HepG2 (cell line): ENCODE data around the gene TAF6. TPM values are rescaled to one million over a fixed set of nuclear protein-coding genes. Genes with fewer than 3 reads are reported as not detected.

Experiments
- ATAC-seq: fragments of 200-7000 bp; cut with Tn5 transposase; 3 replicates; pipeline ENCODE4 v1.9.1; 2020; ENCODE audit warnings: mild to moderate bottlenecking, moderate library complexity
- BruUV-seq: library from RNA; stranded (reverse); fragments of 400-500 nt; replicated peaks from 2 replicates; lab custom pipeline; 2021; lab: Mats Ljungman, UMichigan
- CTCF ChIA-PET: fragments of 300-600 bp; formaldehyde crosslinking; extraction: SDS; loops from one replicate; lab custom pipeline; 2021; ENCODE audit warnings: low total read pairs, inconsistent platforms, low intra/inter-chr PET ratio; lab: Yijun Ruan, JAX
- POLR2A ChIA-PET: fragments of 350-600 bp; sonication (Branson Sonifier 250); formaldehyde crosslinking; loops from one replicate; lab custom pipeline; 2020; ENCODE audit warnings: antibody characterized with exemption, inconsistent platforms; lab: Yijun Ruan, JAX
- DNase-seq: peaks from one replicate; pipeline ENCODE4 v3.0.0-alpha.2; 2015; ENCODE audit warnings: low spot score
- FAIRE-seq: peaks from 3 replicates; lab custom pipeline; 2011; peaks lifted over from hg19 to GRCh38; lab: Jason Lieb, UNC
- H2AFZ ChIP-seq: one replicate; pipeline ENCODE4 v1.6.1; 2011; ENCODE audit warnings: low read length, inconsistent platforms
- H3K27ac ChIP-seq: fragments of 300-600 bp; 3 replicates; pipeline ENCODE4 v1.8.0; 2011; ENCODE audit warnings: mixed run types, mild to moderate bottlenecking, mixed read lengths, low read length, inconsistent platforms; ENCODE audit not compliant: insufficient read depth; ENCODE audit errors: extremely low read length
- H3K27me3 ChIP-seq, 2 experiments: fragments of 200-600 bp in 1 of 2; 2 replicates in 1 of 2; 3 replicates in 1 of 2; pipeline versions ENCODE4 v1.6.0 to v1.8.0; 2011; ENCODE audit warnings: low read length in 2 of 2, mild to moderate bottlenecking in 2 of 2, moderate library complexity in 2 of 2, inconsistent platforms in 1 of 2; ENCODE audit not compliant: insufficient read depth in 2 of 2, control insufficient read depth in 1 of 2
- H3K36me3 ChIP-seq, 2 experiments: fragments of 200-600 bp in 1 of 2; replicated peaks in 1 of 2; 2 replicates in 1 of 2; 3 replicates in 1 of 2; pipeline versions ENCODE4 v1.5.1 to v1.8.0; 2011; ENCODE audit warnings: low read length in 2 of 2, inconsistent platforms in 1 of 2; ENCODE audit not compliant: insufficient read depth in 2 of 2, control insufficient read depth in 1 of 2
- H3K4me1 ChIP-seq: 2 replicates; pipeline ENCODE4 v1.5.1; 2012; ENCODE audit warnings: low read length, inconsistent platforms; ENCODE audit not compliant: insufficient read depth
- H3K4me2 ChIP-seq: 2 replicates; pipeline ENCODE4 v1.6.0; 2011; ENCODE audit warnings: low read depth, low read length, inconsistent platforms
- H3K4me3 ChIP-seq, 3 experiments: fragments of 200-600 bp in 1 of 3; sonication (generic), shearing (Covaris generic) in 1 of 3; replicated peaks in 1 of 3; 2 replicates each; pipeline ENCODE4 v1.5.1; 2011 to 2016; ENCODE audit warnings: low read length in 3 of 3, inconsistent platforms in 2 of 3, low read depth in 2 of 3, mild to moderate bottlenecking in 2 of 3, control low read depth in 1 of 3, mixed read lengths in 1 of 3; ENCODE audit not compliant: insufficient read depth in 1 of 3
- H3K79me2 ChIP-seq: one replicate; pipeline ENCODE4 v1.6.1; 2011; ENCODE audit warnings: low read length, inconsistent platforms; ENCODE audit not compliant: insufficient read depth
- H3K9ac ChIP-seq: 2 replicates; pipeline ENCODE4 v1.6.0; 2011; ENCODE audit warnings: mild to moderate bottlenecking, low read depth, low read length, inconsistent platforms; ENCODE audit not compliant: insufficient read depth
- H3K9me3 ChIP-seq: 2 replicates; pipeline ENCODE4 v1.5.1; 2012; ENCODE audit warnings: mild to moderate bottlenecking, low read length
- H4K20me1 ChIP-seq: 2 replicates; pipeline ENCODE4 v1.6.0; 2011; ENCODE audit warnings: inconsistent platforms, mild to moderate bottlenecking, low read length, moderate library complexity; ENCODE audit not compliant: insufficient read depth
- ARID2 ChIP-seq: sonication (generic); formaldehyde crosslinking; IDR thresholded peaks from 2 replicates; pipeline ENCODE4 v1.8.1; 2022; ENCODE audit warnings: mild to moderate bottlenecking, missing genetic modification reagents, borderline replicate concordance
- CHD2 ChIP-seq: IDR thresholded peaks from 2 replicates; pipeline ENCODE4 v1.6.1; 2011; ENCODE audit warnings: low read depth, low read length, improper control_type of control experiment
- CREB1 ChIP-seq, 2 experiments: fragments of 450-650 bp in 1 of 2; IDR thresholded peaks; 2 replicates each; pipeline ENCODE4 v1.6.1; 2016 to 2017; ENCODE audit warnings: control low read depth in 1 of 2, mild to moderate bottlenecking in 1 of 2, missing compliant biosample characterization in 1 of 2, missing genetic modification characterization in 1 of 2
- MED8 ChIP-seq: sonication (generic); formaldehyde crosslinking; IDR thresholded peaks from 2 replicates; pipeline ENCODE4 v1.8.1; 2023; ENCODE audit warnings: mild to moderate bottlenecking, missing genetic modification reagents; ENCODE audit not compliant: insufficient replicate concordance
- TARDBP ChIP-seq: sonication (generic); formaldehyde crosslinking; IDR thresholded peaks from 2 replicates; pipeline ENCODE4 v1.8.0; 2022; ENCODE audit warnings: mild to moderate bottlenecking, missing genetic modification reagents
- WGBS: methylation state at CpG from one replicate; pipeline ENCODE4 v1.1.6; 2017; ENCODE audit warnings: low lambda C conversion rate; 5-methylcytosine and 5-hydroxymethylcytosine counted together
- in situ Hi-C: cut with HindIII; loops from 2 replicates; pipeline ENCODE4 v1.10.0; 2017; ENCODE audit warnings: low pct_unique_long_range_greater_than_20kb; ENCODE audit not compliant: extremely low pct_ligation_motif_present
- intact Hi-C: fragments of 100-400 bp; cut with micrococcal nuclease; formaldehyde crosslinking; loops from one replicate; pipeline ENCODE4 v1.10.0; 2022; ENCODE audit not compliant: unreplicated experiment
- polyA plus RNA-seq, 8 experiments: library from polyadenylated mRNA; depleted of rRNA in 3 of 8; stranded (reverse) in 7 of 8; unstranded in 1 of 8; fragments of >200 nt; fragmentation: Illumina TruSeq in 4 of 8; extraction: Trizol in 4 of 8; gene quantifications; 2 replicates each; pipeline versions ENCODE4 v1.2.1 to v1.2.3, GENCODE V29; 2011 to 2016; ENCODE audit warnings: low read depth in 4 of 8, missing spikeins in 1 of 8, mixed read lengths in 1 of 8; ENCODE audit not compliant: insufficient read depth in 1 of 8
- total RNA-seq, 5 experiments: library from RNA; depleted of rRNA; stranded (reverse); fragments of >200 nt; fragmentation: Illumina TruSeq; extraction: Trizol; gene quantifications; 2 replicates each; pipeline ENCODE4 v1.2.3, GENCODE V29; 2016; ENCODE audit warnings: low read depth in 1 of 5

Gene TAF6
- total and polyA plus RNA-seq, 2 of the 13 experiments (the other 11 are each of a cell fraction or from before 2014, with no cell fraction given): 12.9 to 18.8 TPM

DNA sequence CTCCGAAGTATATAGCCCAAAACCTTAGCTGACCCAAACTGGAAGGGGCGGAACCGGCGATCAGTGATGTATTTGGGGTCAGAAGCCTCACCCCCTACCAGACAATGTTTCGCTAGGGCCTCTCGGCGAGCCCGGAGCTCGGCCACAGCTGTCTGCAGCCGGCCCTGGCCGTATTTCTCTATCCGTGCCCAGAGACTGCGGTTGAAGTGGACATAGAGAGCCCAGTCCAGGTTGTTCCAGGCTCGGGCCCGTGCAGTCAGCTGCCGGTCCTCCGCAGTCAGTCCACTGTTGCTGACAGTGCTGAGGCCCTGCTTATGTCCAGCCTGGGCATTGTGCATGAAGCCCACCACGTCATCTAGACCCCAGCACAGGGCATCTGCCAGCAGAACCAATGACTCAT is 40.9 kb upstream of the TAF6 start:
- ChIA-PET POLR2A (no interaction called here), CTCF (no interaction called here)
- H3K27me3 ChIP-seq: peaks cover 3 to 13% of the 10 kb centered on the region in 2 experiments; a peak in 3 of 5 replicates
- FAIRE-seq (no peak), DNase-seq (no peak), ATAC-seq (no peak)
- 78% methylated on average over 6 of the region's 18 CpGs for WGBS
- no peak overlapping the region for H3K4me3 ChIP-seq
- H3K4me1 ChIP-seq: peaks cover 47% of the 10 kb centered on the region
- H4K20me1 ChIP-seq: peaks cover 6% of the 10 kb centered on the region; the same call in 1 of the 2 replicates
- no peak overlapping the region for H3K27ac ChIP-seq
- H3K79me2 ChIP-seq: no peaks in the 10 kb centered on the region
- in situ Hi-C loops: no loop called here
- intact Hi-C loops: no loop called here
- H3K4me2 ChIP-seq: no peak overlapping the region
- H2AFZ ChIP-seq: no peak overlapping the region
- no peaks in the 10 kb centered on the region for H3K9me3 ChIP-seq
- TF ChIP-seq MED8 (CRISPR knock-in tag) (no peak), CREB1 (IDR thresholded peaks at IDR 0.05) (0 out of 2 replicates have a peak, but pooled peaks have one; percentile 29), CREB1 (CRISPR knock-in tag; IDR thresholded peaks at IDR 0.05) (no peak)
- peaks cover 5 to 20% of the 10 kb centered on the region in 2 experiments for H3K36me3 ChIP-seq
- BruUV-seq: no TSS peak
- H3K9ac ChIP-seq: no peak overlapping the region

DNA sequence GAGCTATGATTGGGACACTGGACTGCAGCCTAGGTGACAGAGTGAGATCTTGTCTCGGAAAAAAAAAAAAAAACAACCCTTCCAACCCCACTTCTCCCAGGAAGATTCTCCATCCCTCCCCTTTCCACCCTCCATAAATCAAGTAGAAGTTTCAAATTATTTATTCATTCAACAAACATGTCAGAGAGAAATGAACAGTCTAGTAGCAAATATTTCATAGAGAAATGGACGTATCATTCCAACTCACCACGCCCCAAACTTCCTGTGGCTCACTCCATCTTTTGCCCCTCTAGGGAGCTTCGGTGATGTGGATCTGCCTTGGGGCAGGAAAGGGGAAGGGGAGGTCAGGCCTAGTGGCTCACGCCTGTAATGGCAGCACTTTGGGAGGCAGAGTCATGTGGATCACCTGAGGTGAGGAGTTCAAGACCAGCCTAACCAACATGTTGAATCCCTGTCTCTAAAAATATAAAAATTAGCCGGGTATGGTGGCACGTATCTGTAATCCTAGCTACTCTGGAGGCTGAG is 40.0 kb upstream of the TAF6 start:
- Histone ChIP-seq H4K20me1 (peaks cover 6% of the 10 kb centered on the region; the same call in 1 of the 2 replicates), H3K9ac (peak overlapping the region; percentile 90)
- CTCF ChIA-PET: no interaction called here
- WGBS: 59% methylated on average over 7 of the region's 7 CpGs
- no peak for FAIRE-seq
- TF ChIP-seq TARDBP (0 out of 2 replicates have a peak, but pooled peaks have one; percentile 1), CHD2 (no peak), ARID2 (CRISPR knock-in tag) (0 out of 2 replicates have a peak, but pooled peaks have one; percentile 4)
- TF ChIP-seq, all 625 proteins: peak for 2
- peak overlapping the region; percentile 75 for H3K4me2 ChIP-seq
- DNase-seq (no peak), ATAC-seq (no peak)
- intact Hi-C loops (no loop called here), in situ Hi-C loops (no loop called here)
- POLR2A ChIA-PET: interaction anchor here (1.4 kb wide), 1 partner anchor 10 kb away, joined by 11 read pairs; the partner anchor contains the start of gene LAMTOR4
- no peak overlapping the region for H2AFZ ChIP-seq
- BruUV-seq: TSS peak; percentile 55
- H3K27ac ChIP-seq: peak overlapping the region; percentile 80
- H3K4me1 ChIP-seq: peaks cover 55% of the 10 kb centered on the region
- peaks cover 5 to 24% of the 10 kb centered on the region in 2 experiments for H3K36me3 ChIP-seq
- peaks cover 3 to 13% of the 10 kb centered on the region in 2 experiments; a peak in 3 of 5 replicates for H3K27me3 ChIP-seq
- no peaks in the 10 kb centered on the region for H3K79me2 ChIP-seq
- H3K4me3 ChIP-seq: peak overlapping the region; percentile 90 to 99 (median 92); a peak in 5 of 6 replicates
- no peaks in the 10 kb centered on the region for H3K9me3 ChIP-seq
